Mesendoderm (in vitro differentiated cells): Measurements from ENCODE around the gene CDKN2AIPNL.

Experiments used
- DNase-seq: peaks from one replicate; pipeline ENCODE4 v3.0.0; 2013
- H2AK5ac ChIP-seq: 2 replicates; pipeline ENCODE4 v1.6.1; 2013; ENCODE audit warnings: low read length, inconsistent platforms
- H2BK120ac ChIP-seq: 2 replicates; pipeline ENCODE4 v1.6.1; 2013; ENCODE audit warnings: low read depth, mild to moderate bottlenecking, low read length, moderate library complexity, mixed read lengths
- H2BK15ac ChIP-seq: replicated peaks from 2 replicates; pipeline ENCODE4 v1.6.1; 2013; ENCODE audit warnings: low read depth, mild to moderate bottlenecking, moderate library complexity
- H2BK5ac ChIP-seq: 2 replicates; pipeline ENCODE4 v1.6.1; 2013; ENCODE audit warnings: low read length, inconsistent platforms
- H3K18ac ChIP-seq: 2 replicates; pipeline ENCODE4 v1.6.1; 2013; ENCODE audit warnings: mild to moderate bottlenecking, low read length, mixed read lengths
- H3K23ac ChIP-seq: one replicate; pipeline ENCODE4 v1.6.1; 2013; ENCODE audit warnings: low read length
- H3K27ac ChIP-seq: 2 replicates; pipeline ENCODE4 v1.5.1; 2013; ENCODE audit warnings: low read depth, mild to moderate bottlenecking, inconsistent platforms, low read length, moderate library complexity
- H3K27me3 ChIP-seq: 2 replicates; pipeline ENCODE4 v1.6.1; 2013; ENCODE audit warnings: low read length, control low read depth, mild to moderate bottlenecking, inconsistent platforms; ENCODE audit not compliant: insufficient read depth, poor library complexity
- H3K36me3 ChIP-seq: 2 replicates; pipeline ENCODE4 v1.6.1; 2013; ENCODE audit warnings: low read length, inconsistent platforms; ENCODE audit not compliant: control insufficient read depth, insufficient read depth
- H3K4ac ChIP-seq: one replicate; pipeline ENCODE4 v1.6.1; 2013; ENCODE audit warnings: low read depth, mild to moderate bottlenecking, low read length, moderate library complexity
- H3K4me1 ChIP-seq: 2 replicates; pipeline ENCODE4 v1.6.1; 2013; ENCODE audit warnings: low read depth, low read length, inconsistent platforms; ENCODE audit not compliant: control insufficient read depth
- H3K4me2 ChIP-seq: 2 replicates; pipeline ENCODE4 v1.6.1; 2013; ENCODE audit warnings: low read length
- H3K4me3 ChIP-seq: 2 replicates; pipeline ENCODE4 v1.5.1; 2013; ENCODE audit warnings: mild to moderate bottlenecking, low read length
- H3K56ac ChIP-seq: one replicate; pipeline ENCODE4 v1.6.1; 2013; ENCODE audit warnings: low read length
- H3K79me1 ChIP-seq: 2 replicates; pipeline ENCODE4 v1.6.1; 2013; ENCODE audit warnings: low read length, inconsistent platforms
- H3K79me2 ChIP-seq: 2 replicates; pipeline ENCODE4 v1.6.1; 2013; ENCODE audit warnings: mild to moderate bottlenecking, low read length; ENCODE audit not compliant: control insufficient read depth, insufficient read depth
- H3K9ac ChIP-seq: 2 replicates; pipeline ENCODE4 v1.6.1; 2013; ENCODE audit warnings: low read length, inconsistent platforms
- H4K5ac ChIP-seq: one replicate; pipeline ENCODE4 v1.6.1; 2013; ENCODE audit warnings: low read length
- H4K8ac ChIP-seq: one replicate; pipeline ENCODE4 v1.6.1; 2013; ENCODE audit warnings: low read depth, mild to moderate bottlenecking, control low read depth, low read length, moderate library complexity
- WGBS: extraction: QIAGEN DNeasy Blood & Tissue Kit; methylation state at CpG from one replicate; pipeline ENCODE4 v1.1.7; 2013; ENCODE audit warnings: low lambda C conversion rate, missing lambda C conversion rate; ENCODE audit not compliant: insufficient coverage; ENCODE audit errors: extremely low coverage; 5-methylcytosine and 5-hydroxymethylcytosine counted together

Gene CDKN2AIPNL

DNA sequence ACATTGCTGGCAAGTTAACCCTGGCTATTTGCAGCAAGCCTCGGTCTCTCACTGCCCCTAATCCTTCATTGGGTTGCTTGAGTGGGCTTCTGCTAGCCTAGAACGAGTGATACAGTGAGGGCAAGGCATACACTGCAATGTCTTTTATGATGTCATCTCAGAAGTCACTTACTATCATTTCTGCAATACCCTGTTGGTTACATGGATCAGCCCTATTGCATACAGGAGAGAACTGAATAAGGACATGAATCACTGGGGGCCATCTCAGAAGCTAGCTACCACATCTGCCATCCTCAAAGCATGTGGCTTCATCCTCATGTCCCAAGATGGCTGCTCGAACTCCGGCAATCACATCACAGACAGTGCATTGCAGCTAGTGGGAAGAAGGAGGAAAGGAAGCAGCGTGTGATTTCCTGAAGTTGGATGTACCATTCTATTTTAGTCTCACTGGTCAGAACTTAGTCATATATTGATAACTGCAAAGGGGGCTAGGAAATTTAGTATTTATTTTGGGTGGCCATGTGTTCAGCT, 33.3 kb upstream of the CDKN2AIPNL start:
- Histone ChIP-seq H2BK120ac (no peak overlapping the region), H3K9ac (no peak overlapping the region), H3K79me1 (no peaks in the 10 kb centered on the region), H3K4me1 (no peaks in the 10 kb centered on the region), H3K18ac (no peak overlapping the region), H2BK15ac (no peak overlapping the region), H3K23ac (no peak overlapping the region), H3K4me3 (no peak overlapping the region), H2AK5ac (no peak overlapping the region), H3K4me2 (no peak overlapping the region), H3K36me3 (no peaks in the 10 kb centered on the region), H3K56ac (no peak overlapping the region), H3K27me3 (no peaks in the 10 kb centered on the region), H4K5ac (no peak overlapping the region), H3K79me2 (no peaks in the 10 kb centered on the region), H3K27ac (no peak overlapping the region), H3K4ac (no peak overlapping the region), H2BK5ac (no peak overlapping the region), H4K8ac (no peak overlapping the region)
- WGBS = no CpG with 5 or more reads among the region's 5 CpGs
- DNase-seq = no peak

DNA sequence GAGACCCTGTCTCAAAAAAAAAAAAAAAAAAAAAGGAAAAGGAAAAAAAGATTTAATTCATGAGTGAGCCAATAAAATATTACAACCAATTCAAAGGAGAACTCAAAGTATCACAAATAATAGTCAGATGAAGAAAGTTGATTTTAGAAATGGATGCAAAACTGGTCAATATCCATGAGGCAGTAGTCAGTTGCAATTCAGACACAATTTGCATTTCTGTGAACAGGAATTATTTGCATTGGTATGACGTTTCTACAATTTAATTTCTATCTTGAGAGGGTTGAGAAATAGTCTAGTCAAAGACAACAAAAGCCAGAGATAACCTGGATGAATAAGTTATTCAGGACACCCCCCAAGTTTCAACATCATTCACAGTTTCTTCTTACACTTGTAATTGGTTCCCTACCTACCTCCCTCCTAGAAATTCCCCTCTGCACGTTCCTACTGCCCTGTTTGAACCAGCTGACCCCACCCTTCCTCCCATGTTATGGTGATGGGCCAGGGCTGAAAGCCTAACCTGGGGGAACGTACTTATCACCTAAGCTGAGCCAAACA, 28.6 kb upstream of the CDKN2AIPNL start:
- no peaks in the 10 kb centered on the region for H3K79me1 ChIP-seq
- no peaks in the 10 kb centered on the region for H3K27me3 ChIP-seq
- no peak overlapping the region for H2BK15ac ChIP-seq
- H3K27ac ChIP-seq = no peak overlapping the region
- no peak overlapping the region for H4K5ac ChIP-seq
- H3K9ac ChIP-seq = no peak overlapping the region
- no peak overlapping the region for H2AK5ac ChIP-seq
- no peak overlapping the region for H3K4ac ChIP-seq
- WGBS = no CpG with 5 or more reads among the region's 3 CpGs
- no peak overlapping the region for H3K18ac ChIP-seq
- H2BK5ac ChIP-seq = no peak overlapping the region
- H3K23ac ChIP-seq = no peak overlapping the region
- H4K8ac ChIP-seq = no peak overlapping the region
- no peaks in the 10 kb centered on the region for H3K36me3 ChIP-seq
- H3K56ac ChIP-seq = no peak overlapping the region
- no peak overlapping the region for H2BK120ac ChIP-seq
- H3K79me2 ChIP-seq = no peaks in the 10 kb centered on the region
- no peak overlapping the region for H3K4me3 ChIP-seq
- DNase-seq = no peak
- no peaks in the 10 kb centered on the region for H3K4me1 ChIP-seq
- no peak overlapping the region for H3K4me2 ChIP-seq

DNA sequence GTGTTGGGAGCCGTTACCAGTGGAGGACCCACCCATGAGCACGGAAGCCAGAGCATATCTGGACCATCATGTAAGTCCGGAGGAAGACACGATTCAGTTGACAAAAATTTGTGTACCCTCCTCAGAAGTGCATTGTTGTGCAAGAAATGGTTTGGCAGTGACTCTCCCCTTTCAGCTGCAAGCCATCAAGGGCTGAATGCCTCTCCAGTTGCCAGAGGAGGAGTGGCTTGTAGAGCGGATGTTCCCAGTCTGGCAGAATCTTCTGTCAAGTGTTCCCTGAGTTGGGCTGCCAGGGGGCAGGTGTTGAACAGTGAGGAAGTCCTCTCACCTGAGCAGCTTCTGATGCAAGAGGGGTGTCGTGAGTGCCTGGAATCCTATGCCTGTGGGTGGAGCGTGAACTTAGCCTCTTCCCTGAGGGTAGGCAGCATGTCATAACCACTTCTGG, 27.6 kb upstream of the CDKN2AIPNL start:
- Histone ChIP-seq H2BK15ac (no peak overlapping the region), H4K8ac (no peak overlapping the region), H2BK120ac (no peak overlapping the region), H3K36me3 (no peaks in the 10 kb centered on the region), H2AK5ac (no peak overlapping the region), H3K18ac (no peak overlapping the region), H3K9ac (no peak overlapping the region), H3K79me2 (no peaks in the 10 kb centered on the region), H3K27me3 (no peaks in the 10 kb centered on the region), H3K27ac (no peak overlapping the region), H3K23ac (no peak overlapping the region), H3K56ac (peak overlapping the region; percentile 38), H4K5ac (no peak overlapping the region), H3K4ac (no peak overlapping the region), H3K4me3 (no peak overlapping the region), H3K4me1 (no peaks in the 10 kb centered on the region), H3K4me2 (no peak overlapping the region), H3K79me1 (no peaks in the 10 kb centered on the region), H2BK5ac (no peak overlapping the region)
- no CpG with 5 or more reads among the region's 7 CpGs for WGBS
- DNase-seq = peak; percentile 93

GRCh38 chr5:134438721-134439123, 27.0 kb upstream of the CDKN2AIPNL start:
- H3K4ac ChIP-seq = no peak overlapping the region
- no peak overlapping the region for H3K4me2 ChIP-seq
- no peaks in the 10 kb centered on the region for H3K4me1 ChIP-seq
- no peak overlapping the region for H4K8ac ChIP-seq
- no peak overlapping the region for H4K5ac ChIP-seq
- no peak overlapping the region for H3K27ac ChIP-seq
- no peak for DNase-seq
- H2AK5ac ChIP-seq = no peak overlapping the region
- no peaks in the 10 kb centered on the region for H3K36me3 ChIP-seq
- H2BK5ac ChIP-seq = no peak overlapping the region
- H3K18ac ChIP-seq = no peak overlapping the region
- no peaks in the 10 kb centered on the region for H3K79me1 ChIP-seq
- no peaks in the 10 kb centered on the region for H3K27me3 ChIP-seq
- H3K56ac ChIP-seq = no peak overlapping the region
- no peaks in the 10 kb centered on the region for H3K79me2 ChIP-seq
- no peak overlapping the region for H3K23ac ChIP-seq
- H2BK120ac ChIP-seq = no peak overlapping the region
- no peak overlapping the region for H3K4me3 ChIP-seq
- no peak overlapping the region for H2BK15ac ChIP-seq
- WGBS = no CpG with 5 or more reads among the region's 7 CpGs
- no peak overlapping the region for H3K9ac ChIP-seq

DNA sequence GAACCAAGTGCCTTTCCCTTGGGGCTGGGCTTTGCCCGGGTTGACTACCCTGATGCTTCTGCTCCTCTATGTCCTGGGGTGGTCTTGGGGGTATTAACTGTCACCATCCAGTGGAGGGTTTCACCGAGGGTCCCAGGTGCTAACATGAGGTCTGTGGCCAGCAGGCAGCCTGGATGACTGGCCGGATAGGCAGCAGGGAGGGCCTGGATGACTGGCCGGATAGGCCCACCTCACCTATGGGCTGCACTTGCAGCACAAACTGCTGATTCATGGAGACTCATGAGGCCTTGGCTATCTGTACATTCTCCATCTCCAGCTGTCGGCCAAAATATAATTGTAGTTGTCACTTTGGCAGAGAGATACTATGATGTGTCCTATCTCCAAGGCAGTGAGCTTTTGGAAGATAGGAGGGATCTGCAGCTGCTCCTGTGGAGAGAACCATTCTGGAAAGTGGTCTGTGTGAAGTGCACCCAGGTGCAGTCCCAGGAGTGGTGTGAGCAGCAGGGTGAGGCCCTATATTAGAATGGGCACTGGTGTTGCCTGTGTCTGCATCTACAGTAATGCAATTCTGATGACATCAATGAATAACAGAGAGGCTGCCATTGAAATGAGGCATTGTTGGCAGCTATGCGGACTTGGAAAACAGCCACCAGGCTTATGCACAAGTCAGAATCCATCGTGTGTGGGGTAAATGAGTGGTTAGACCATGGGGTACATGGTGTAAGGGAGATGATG, 26.3 kb upstream of the CDKN2AIPNL start:
- H4K5ac ChIP-seq = no peak overlapping the region
- no peaks in the 10 kb centered on the region for H3K79me1 ChIP-seq
- no peak overlapping the region for H4K8ac ChIP-seq
- H3K18ac ChIP-seq = no peak overlapping the region
- H3K79me2 ChIP-seq = no peaks in the 10 kb centered on the region
- no peak for DNase-seq
- H2BK15ac ChIP-seq = no peak overlapping the region
- H2BK5ac ChIP-seq = no peak overlapping the region
- H3K4me3 ChIP-seq = no peak overlapping the region
- no peak overlapping the region for H2BK120ac ChIP-seq
- H3K27me3 ChIP-seq = no peaks in the 10 kb centered on the region
- H3K4me2 ChIP-seq = no peak overlapping the region
- H3K56ac ChIP-seq = no peak overlapping the region
- H3K4me1 ChIP-seq = no peaks in the 10 kb centered on the region
- H3K4ac ChIP-seq = no peak overlapping the region
- H3K36me3 ChIP-seq = no peaks in the 10 kb centered on the region
- WGBS = no CpG with 5 or more reads among the region's 7 CpGs
- H2AK5ac ChIP-seq = no peak overlapping the region
- H3K9ac ChIP-seq = no peak overlapping the region
- H3K23ac ChIP-seq = no peak overlapping the region
- H3K27ac ChIP-seq = no peak overlapping the region
